Pancreas (tissue), 10 donors: ENCODE results near the gene MMD2. TPM values are rescaled to one million over a fixed set of nuclear protein-coding genes. Genes with fewer than 3 reads are reported as not detected.

Experiments used
- ATAC-seq, 4 donors: fragments of 200-7000 bp; cut with Tn5 transposase; one replicate each; pipeline versions ENCODE4 v1.8.0 to v1.9.1; 2020; ENCODE audit warnings: mild to moderate bottlenecking in 4 of 4, moderate library complexity in 4 of 4
- DNase-seq, 6 donors: peaks; one replicate each; pipeline ENCODE4 v3.0.0-alpha.2; 2020
- FAIRE-seq: peaks from 2 replicates; lab custom pipeline; 2012; peaks lifted over from hg19 to GRCh38; lab: Jason Lieb, UNC
- H3K27ac ChIP-seq, 4 donors: fragments of 200-600 bp; sonication (generic); 1 replicate in 3 of 4; 2 replicates in 1 of 4; pipeline versions ENCODE4 v1.5.0 to v1.8.0; 2020
- H3K27me3 ChIP-seq, 4 donors: fragments of 200-600 bp; one replicate each; pipeline ENCODE4 v1.8.0; 2021
- H3K36me3 ChIP-seq, 3 donors: fragments of 200-600 bp; sonication (generic) in 1 of 3; one replicate each; pipeline versions ENCODE4 v1.5.0 to v1.8.0; 2020 to 2021
- H3K4me1 ChIP-seq, 3 donors: fragments of 200-600 bp; one replicate each; pipeline ENCODE4 v1.8.0; 2021
- H3K4me3 ChIP-seq, 4 donors: fragments of 200-600 bp; sonication (generic) in 2 of 4; one replicate each; pipeline versions ENCODE4 v1.5.0 to v1.8.0; 2020 to 2021
- H3K9me3 ChIP-seq, 4 donors: fragments of 200-600 bp; one replicate each; pipeline ENCODE4 v1.8.0; 2021
- WGBS, 2 donors: extraction: QIAGEN DNeasy Blood & Tissue Kit; methylation state at CpG; one replicate each; pipeline ENCODE4 v1.1.7; 2013; 5-methylcytosine and 5-hydroxymethylcytosine counted together
- intact Hi-C, 3 donors: fragments of 100-400 bp; cut with DNase I; formaldehyde crosslinking; loops; one replicate each; pipeline versions ENCODE4 v1.11.1 to v1.14.2; 2022
- polyA plus RNA-seq, 2 donors: library from polyadenylated mRNA; stranded (reverse); fragments of 200-250 nt; gene quantifications; one replicate each; pipeline ENCODE4 v1.2.3, GENCODE V29; 2013
- total RNA-seq, 6 donors: library from RNA; stranded (reverse); fragmentation: NEBNext Ultra II Directional in 4 of 6; extraction: Animal tissue kit (Norgen Biotek cat#: 25700) in 4 of 6; gene quantifications; one replicate each; pipeline versions ENCODE4 v1.2.1 to v1.2.4, GENCODE V29; 2021 to 2023
- TF ChIP-seq, protein P1 (sequence below), 4 donors: fragments of 200-600 bp; sonication (generic) in 3 of 4; IDR thresholded peaks; one replicate each; pipeline versions ENCODE4 v1.5.0 to v1.8.0; 2021; ENCODE audit warnings: antibody characterized with exemption in 4 of 4
- donor health status: healthy with polysubstance abuse.
- donor health status: DM: no; HTN: no; CAD: no; lungs with moderate emphysema.
- donor health status: DM: no; HTN: no; CAD: no.
- donor health status: control.
- donor health status: control.
- donor health status: Bipolar disorder and iron deficiency.
- donor health status: DM: yes; HTN: yes; CAD: no.
- donor health status: DM: no; HTN: no; CAD: no.
- donor health status: DM: no; HTN: no; CAD: no.
- donor health status: DM: yes; HTN: yes; CAD: no.

MMD2 gene
- total and polyA plus RNA-seq, 8 donors, result 0.05 TPM; not detected in 7

DNA sequence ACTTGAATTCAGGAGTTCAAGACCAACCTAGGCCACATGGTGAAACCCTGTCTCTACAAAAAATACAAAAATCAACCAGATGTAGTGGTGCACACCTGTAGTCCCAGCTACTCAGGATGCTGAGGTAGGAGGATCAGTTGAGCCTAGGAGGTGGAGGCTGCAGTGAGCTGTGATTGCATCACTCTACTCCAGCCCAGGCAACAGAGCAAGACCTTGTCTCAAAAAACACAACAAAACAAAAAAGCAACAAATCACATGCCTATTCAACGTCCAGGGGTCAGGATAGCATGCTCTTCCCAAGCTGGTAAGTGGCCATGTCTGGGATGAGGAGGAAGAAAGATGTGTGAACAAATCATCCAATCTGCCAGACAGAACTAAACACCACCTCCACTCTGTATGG lies 69.3 kb downstream of the MMD2 start:
- Histone ChIP-seq H3K27ac (no peak overlapping the region), H3K9me3 (no peaks in the 10 kb centered on the region), H3K4me3 (no peak overlapping the region), H3K36me3 (no peaks in the 10 kb centered on the region), H3K27me3 (no peaks in the 10 kb centered on the region), H3K4me1 (no peaks in the 10 kb centered on the region)
- ATAC-seq (no peak), FAIRE-seq (no peak), DNase-seq (no peak)
- 29 to 37% methylated on average over 1 of the region's 1 CpG for WGBS, 2 donors
- intact Hi-C loops, result no loop called here
- TF ChIP-seq, protein P1, sequence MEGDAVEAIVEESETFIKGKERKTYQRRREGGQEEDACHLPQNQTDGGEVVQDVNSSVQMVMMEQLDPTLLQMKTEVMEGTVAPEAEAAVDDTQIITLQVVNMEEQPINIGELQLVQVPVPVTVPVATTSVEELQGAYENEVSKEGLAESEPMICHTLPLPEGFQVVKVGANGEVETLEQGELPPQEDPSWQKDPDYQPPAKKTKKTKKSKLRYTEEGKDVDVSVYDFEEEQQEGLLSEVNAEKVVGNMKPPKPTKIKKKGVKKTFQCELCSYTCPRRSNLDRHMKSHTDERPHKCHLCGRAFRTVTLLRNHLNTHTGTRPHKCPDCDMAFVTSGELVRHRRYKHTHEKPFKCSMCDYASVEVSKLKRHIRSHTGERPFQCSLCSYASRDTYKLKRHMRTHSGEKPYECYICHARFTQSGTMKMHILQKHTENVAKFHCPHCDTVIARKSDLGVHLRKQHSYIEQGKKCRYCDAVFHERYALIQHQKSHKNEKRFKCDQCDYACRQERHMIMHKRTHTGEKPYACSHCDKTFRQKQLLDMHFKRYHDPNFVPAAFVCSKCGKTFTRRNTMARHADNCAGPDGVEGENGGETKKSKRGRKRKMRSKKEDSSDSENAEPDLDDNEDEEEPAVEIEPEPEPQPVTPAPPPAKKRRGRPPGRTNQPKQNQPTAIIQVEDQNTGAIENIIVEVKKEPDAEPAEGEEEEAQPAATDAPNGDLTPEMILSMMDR (IDR thresholded peaks at IDR 0.05), result no peak

DNA sequence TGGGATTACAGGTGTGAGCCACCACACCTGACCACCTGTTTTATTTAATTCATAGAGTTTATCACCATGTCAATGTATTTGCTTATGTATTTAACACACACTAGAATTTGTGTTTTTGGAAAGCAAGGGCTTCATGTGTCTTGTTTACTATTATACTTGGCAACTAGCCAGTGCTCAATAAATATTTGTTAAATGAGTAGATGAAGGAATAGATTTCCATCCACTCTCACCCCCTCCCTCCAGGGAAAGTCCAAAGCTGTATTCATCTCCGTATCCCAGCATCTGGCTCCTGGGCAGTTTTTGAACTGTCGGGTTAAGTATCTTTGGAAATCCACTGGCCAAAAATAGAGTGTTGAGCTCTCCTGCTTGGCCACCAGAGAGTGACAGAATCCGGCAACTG lies 70.8 kb downstream of the MMD2 start:
- DNase-seq, result no peak
- no peaks in the 10 kb centered on the region for H3K9me3 ChIP-seq
- intact Hi-C loops, result no loop called here

DNA sequence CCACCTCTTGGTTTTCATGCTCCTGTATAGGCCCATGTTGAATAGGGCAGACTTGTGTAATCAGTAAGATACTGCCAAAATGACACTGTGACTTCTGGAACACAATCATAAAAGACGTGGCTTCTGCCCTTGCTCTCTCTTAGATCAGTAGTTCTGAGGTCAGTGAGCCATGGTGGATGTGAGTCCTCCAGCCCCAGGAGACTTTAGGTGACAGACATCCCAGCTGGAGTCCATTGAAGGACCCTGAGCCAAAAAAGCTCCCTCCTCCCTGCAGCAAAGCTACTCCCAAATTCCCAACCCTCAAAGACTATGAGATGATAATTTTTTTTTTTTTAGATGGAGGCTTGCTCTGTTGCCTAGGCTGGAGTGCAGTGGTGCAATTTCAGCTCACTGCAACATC lies 72.3 kb downstream of the MMD2 start:
- 59% methylated on average over 1 of the region's 1 CpG for WGBS, 2 donors
- FAIRE-seq (no peak), ATAC-seq (no peak), DNase-seq (no peak)
- no peak overlapping the region for H3K4me3 ChIP-seq
- peaks cover 0 to 7% (median 0%) of the 10 kb centered on the region in 3 donors for H3K4me1 ChIP-seq
- no peaks in the 10 kb centered on the region for H3K27me3 ChIP-seq
- no peaks in the 10 kb centered on the region for H3K36me3 ChIP-seq
- H3K9me3 ChIP-seq, result no peaks in the 10 kb centered on the region
- TF ChIP-seq, protein P1 (IDR thresholded peaks at IDR 0.05), result no peak
- H3K27ac ChIP-seq, result no peak overlapping the region
- intact Hi-C loops, result no loop called here

More for the DNA sequence above, 70.8 kb downstream of the MMD2 start:
- H3K27me3 ChIP-seq, result no peaks in the 10 kb centered on the region
- H3K4me1 ChIP-seq, result peaks cover 0 to 1% (median 0%) of the 10 kb centered on the region in 3 donors
- H3K27ac ChIP-seq, result no peak overlapping the region
- ATAC-seq (no peak), FAIRE-seq (no peak)
- 55 to 61% methylated on average over 3 of the region's 3 CpGs for WGBS, 2 donors
- H3K4me3 ChIP-seq, result no peak overlapping the region
- TF ChIP-seq, protein P1 (IDR thresholded peaks at IDR 0.05), result no peak
- H3K36me3 ChIP-seq, result no peaks in the 10 kb centered on the region

DNA sequence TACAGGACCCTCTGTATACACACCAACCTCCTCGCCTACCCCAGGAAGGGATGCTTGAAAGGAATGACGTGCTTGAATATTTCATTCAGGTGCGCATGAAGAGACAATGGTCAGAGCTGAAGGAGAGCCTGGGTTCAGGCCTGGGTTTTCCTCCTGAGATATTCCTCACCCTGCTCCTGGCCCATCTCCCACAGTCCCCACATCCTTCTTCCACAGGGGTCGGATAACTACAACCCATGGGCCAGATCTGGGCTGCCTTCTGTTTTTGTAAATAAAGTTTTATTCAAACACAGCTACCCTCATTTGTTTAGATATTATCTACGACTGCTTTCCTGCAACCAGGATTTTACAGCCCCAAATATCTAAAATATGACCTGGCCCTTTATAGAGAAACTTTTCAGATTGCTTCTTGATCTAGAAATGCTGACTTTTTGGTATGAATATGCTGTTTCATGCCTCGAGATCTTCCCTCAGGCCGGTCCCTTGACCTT lies 73.6 kb downstream of the MMD2 start:
- Histone ChIP-seq H3K27ac (no peak overlapping the region), H3K9me3 (no peaks in the 10 kb centered on the region), H3K36me3 (no peaks in the 10 kb centered on the region), H3K4me1 (peaks cover 0 to 7% (median 0%) of the 10 kb centered on the region in 3 donors), H3K4me3 (no peak overlapping the region), H3K27me3 (no peaks in the 10 kb centered on the region)
- FAIRE-seq (no peak), ATAC-seq (no peak), DNase-seq (no peak)
- intact Hi-C loops, result no loop called here
- TF ChIP-seq, protein P1 (IDR thresholded peaks at IDR 0.05), result no peak
- 80 to 85% methylated on average over 7 of the region's 7 CpGs for WGBS, 2 donors

DNA sequence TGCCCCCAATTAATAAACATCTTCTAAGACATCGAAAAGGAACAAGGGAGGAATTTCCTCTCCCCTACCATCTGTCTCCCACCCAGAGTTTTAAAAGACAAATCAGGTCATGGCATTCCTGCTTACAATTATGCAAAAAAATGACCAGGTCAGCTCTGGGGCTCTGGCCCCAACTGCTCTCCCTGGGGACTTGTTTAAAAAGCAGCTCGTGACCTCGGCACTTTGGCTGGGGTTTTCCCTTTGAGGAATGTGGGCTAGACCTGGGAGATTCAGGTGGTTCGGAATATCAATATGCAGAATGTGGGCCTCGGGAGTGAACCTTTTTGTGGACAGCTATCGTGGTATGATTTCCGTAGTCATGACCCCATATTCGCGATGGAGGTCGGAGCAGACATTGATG lies 74.8 kb downstream of the MMD2 start:
- FAIRE-seq (no peak), ATAC-seq (no peak), DNase-seq (no peak)
- Histone ChIP-seq H3K27me3 (no peaks in the 10 kb centered on the region), H3K36me3 (no peaks in the 10 kb centered on the region), H3K4me1 (peaks cover 0 to 7% (median 0%) of the 10 kb centered on the region in 3 donors), H3K27ac (no peak overlapping the region), H3K9me3 (no peaks in the 10 kb centered on the region), H3K4me3 (no peak overlapping the region)
- 27 to 37% methylated on average over 10 of the region's 10 CpGs for WGBS, 2 donors
- TF ChIP-seq, protein P1 (IDR thresholded peaks at IDR 0.05), result no peak
- intact Hi-C loops, result no loop called here
